ENCODE data around the gene NFATC2.
A peak's percentile ranks its signal among the peaks of the same experiment; 100 is the strongest.

The NFATC2 gene
- long read RNA-seq, partial matches to known transcripts: 20 of 46 reads
- long read RNA-seq, other reads (novel, unspliced or antisense): 26 of 46 reads

GRCh38 chr20:51542571-51543421, at the start of gene NFATC2:
NFATC2 (minus strand) TSS chr20:51542719; CDS start chr20:51542499, 220 bp downstream.
- TF ChIP-seq REST (IDR thresholded peaks at IDR 0.05; ENCODE audit: insufficient replicate concordance, low read depth) (no peak), GABPA (IDR thresholded peaks at IDR 0.05; ENCODE audit: low read depth) (no peak), CTCF (IDR thresholded peaks at IDR 0.05; ENCODE audit: insufficient read depth, low read length) (no peak), POLR2AphosphoS5 (IDR thresholded peaks at IDR 0.05; ENCODE audit: low read depth) (no peak), SPI1 (IDR thresholded peaks at IDR 0.05; ENCODE audit: borderline replicate concordance, low read depth) (no peak)
- Histone ChIP-seq H3K27ac (replicated peaks) (peak within 1 kb of the TSS; percentile 85), H3K27me3 (ENCODE audit: insufficient read depth, poor library complexity, severe bottlenecking) (no peaks in the 10 kb centered on the region), H3K4me3 (replicated peaks; ENCODE audit: insufficient read depth, low read length) (peak within 1 kb of the TSS; percentile 61)
- peak; percentile 28 to 51 for DNase-seq (ENCODE audit: low read depth in 1 of 2, low spot score in 1 of 2)

GRCh38 chr20:51591871-51592270, 49.4 kb upstream of the NFATC2 start:
- Histone ChIP-seq H3K27me3 (ENCODE audit: insufficient read depth, poor library complexity, severe bottlenecking) (no peaks in the 10 kb centered on the region), H3K27ac (replicated peaks) (no peak overlapping the region)
- TF ChIP-seq SPI1 (IDR thresholded peaks at IDR 0.05; ENCODE audit: borderline replicate concordance, low read depth): no peak
- no peak for TF ChIP-seq CTCF (IDR thresholded peaks at IDR 0.05; ENCODE audit: insufficient read depth, low read length)
- TF ChIP-seq POLR2AphosphoS5 (IDR thresholded peaks at IDR 0.05; ENCODE audit: low read depth): no peak
- TF ChIP-seq REST (IDR thresholded peaks at IDR 0.05; ENCODE audit: insufficient replicate concordance, low read depth): no peak
- no peak for TF ChIP-seq GABPA (IDR thresholded peaks at IDR 0.05; ENCODE audit: low read depth)

GRCh38 chr20:51588762-51589161, 46.2 kb upstream of the NFATC2 start:
- H3K27ac ChIP-seq (replicated peaks): no peak overlapping the region
- no peak for TF ChIP-seq SPI1 (IDR thresholded peaks at IDR 0.05; ENCODE audit: borderline replicate concordance, low read depth)
- no peak for TF ChIP-seq CTCF (IDR thresholded peaks at IDR 0.05; ENCODE audit: insufficient read depth, low read length)
- TF ChIP-seq GABPA (IDR thresholded peaks at IDR 0.05; ENCODE audit: low read depth): no peak
- TF ChIP-seq REST (IDR thresholded peaks at IDR 0.05; ENCODE audit: insufficient replicate concordance, low read depth): no peak
- TF ChIP-seq POLR2AphosphoS5 (IDR thresholded peaks at IDR 0.05; ENCODE audit: low read depth): no peak
- no peaks in the 10 kb centered on the region for H3K27me3 ChIP-seq (ENCODE audit: insufficient read depth, poor library complexity, severe bottlenecking)
- H3K4me3 ChIP-seq (replicated peaks; ENCODE audit: insufficient read depth, low read length): no peak overlapping the region
- no peak for DNase-seq (ENCODE audit: low read depth in 1 of 2, low spot score in 1 of 2)

More at GRCh38 chr20:51591871-51592270, 49.4 kb upstream of the NFATC2 start:
- no peak overlapping the region for H3K4me3 ChIP-seq (replicated peaks; ENCODE audit: insufficient read depth, low read length)
- DNase-seq (ENCODE audit: low read depth in 1 of 2, low spot score in 1 of 2): no peak

Data from HL-60 (cell line).